Erythroblast (primary cell): Measurements from ENCODE around the gene FOXP1.

Experiments used
- DNase-seq, 2 experiments: peaks; one replicate each; lab custom pipeline; 2025; lab: John Stamatoyannopoulos, UW
- GATA1 ChIP-seq: IDR thresholded peaks from 2 replicates; pipeline ENCODE4 v1.6.1; 2011; ENCODE audit warnings: low read depth, mild to moderate bottlenecking, control low read depth, low read length, moderate library complexity
- POLR2A ChIP-seq: IDR thresholded peaks from 2 replicates; pipeline ENCODE4 v1.6.1; 2011; ENCODE audit warnings: mild to moderate bottlenecking, low read length

Gene FOXP1

GRCh38 chr3:71478568-71478967 is 105.0 kb downstream of the FOXP1 start:
- TF ChIP-seq GATA1 (no peak), POLR2A (no peak)
- no peak for DNase-seq

DNA sequence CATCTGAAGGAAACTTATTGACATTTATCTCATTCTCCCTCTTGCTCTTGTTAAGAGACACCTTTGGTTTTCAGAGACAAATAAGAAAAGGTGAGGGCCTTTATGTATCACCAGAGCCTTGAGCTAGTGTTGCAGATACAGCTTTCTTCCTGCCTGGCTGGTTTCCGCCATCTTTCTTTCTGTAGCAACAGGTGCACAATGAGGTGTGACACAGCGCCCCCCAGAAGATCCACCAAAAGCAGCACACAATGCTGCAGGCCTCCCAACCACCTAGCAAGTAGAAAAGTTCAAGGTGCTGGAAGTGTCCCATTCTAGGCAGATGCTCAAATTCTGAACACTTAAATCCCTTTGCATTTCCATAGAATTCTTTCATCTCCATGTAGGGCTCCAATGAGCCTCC is 106.6 kb downstream of the FOXP1 start:
- TF ChIP-seq POLR2A (no peak), GATA1 (no peak)
- no peak for DNase-seq

- DNase-seq = no peak
- TF ChIP-seq GATA1 = no peak
Observed at GRCh38 chr3:71469138-71469435, 114.4 kb downstream of the FOXP1 start.

- no peak for TF ChIP-seq POLR2A
- TF ChIP-seq GATA1 = no peak
- no peak for DNase-seq
Observed at GRCh38 chr3:71468311-71469137, 115.0 kb downstream of the FOXP1 start.

GRCh38 chr3:71466483-71466882 is 117.0 kb downstream of the FOXP1 start:
- no peak for DNase-seq
- TF ChIP-seq POLR2A (no peak), GATA1 (no peak)

DNA sequence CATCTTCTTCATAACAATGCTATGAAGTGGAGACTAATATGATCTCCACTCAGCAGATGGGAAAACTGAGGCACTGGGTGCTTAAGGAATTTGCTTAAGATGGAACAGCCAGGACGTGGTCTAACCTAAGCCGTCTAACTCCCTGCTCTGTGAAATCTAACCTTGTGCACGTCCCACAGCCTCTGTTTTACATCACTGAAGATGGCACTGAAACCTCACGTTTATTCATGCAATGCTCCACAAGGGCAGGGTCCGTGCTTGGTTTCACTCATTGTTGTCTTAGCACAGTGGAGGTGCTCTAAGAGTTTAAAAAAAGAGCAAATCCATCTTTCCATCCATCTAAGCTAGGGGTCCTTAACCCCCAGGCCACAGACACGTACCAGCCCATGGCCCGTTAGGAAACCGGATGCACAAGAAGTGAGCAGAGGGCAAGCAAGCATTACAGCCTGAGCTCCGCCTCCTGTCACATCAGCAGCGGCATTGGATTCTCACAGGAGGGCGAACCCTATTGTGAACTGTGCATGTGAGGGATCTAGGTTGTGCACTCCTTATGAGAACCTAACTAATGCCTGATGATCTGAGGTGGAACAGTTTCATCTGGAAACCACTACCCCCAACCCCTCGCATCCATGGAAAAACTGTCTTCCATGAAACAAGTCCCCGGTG is 118.0 kb downstream of the FOXP1 start:
- DNase-seq = no peak
- TF ChIP-seq GATA1 = no peak
- no peak for TF ChIP-seq POLR2A

- DNase-seq = no peak
- TF ChIP-seq GATA1 = no peak
- no peak for TF ChIP-seq POLR2A
Observed at GRCh38 chr3:71464613-71465012, 118.9 kb downstream of the FOXP1 start.

DNA sequence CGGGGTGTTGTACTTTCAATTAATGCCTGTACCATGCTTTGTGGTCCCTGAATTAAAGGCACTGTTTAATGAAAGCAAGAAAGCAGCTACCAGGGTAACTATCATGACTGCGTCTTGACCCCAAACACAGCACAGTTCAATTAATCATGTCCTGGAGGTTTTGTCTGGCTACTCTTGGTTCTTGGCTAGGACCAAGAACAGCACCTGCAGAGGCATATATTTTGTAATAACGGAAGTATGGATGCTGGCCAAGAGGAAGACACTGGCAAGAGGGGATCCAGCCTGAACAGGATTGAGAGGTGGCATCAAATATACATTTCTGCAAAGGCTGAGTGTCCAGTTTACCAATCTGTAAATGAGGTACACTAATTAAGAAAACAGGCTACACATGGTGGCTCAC is 119.9 kb downstream of the FOXP1 start:
- TF ChIP-seq POLR2A = no peak
- no peak for TF ChIP-seq GATA1
- no peak for DNase-seq

GRCh38 chr3:71462586-71462985 is 120.9 kb downstream of the FOXP1 start:
- no peak for TF ChIP-seq GATA1
- no peak for DNase-seq

DNA sequence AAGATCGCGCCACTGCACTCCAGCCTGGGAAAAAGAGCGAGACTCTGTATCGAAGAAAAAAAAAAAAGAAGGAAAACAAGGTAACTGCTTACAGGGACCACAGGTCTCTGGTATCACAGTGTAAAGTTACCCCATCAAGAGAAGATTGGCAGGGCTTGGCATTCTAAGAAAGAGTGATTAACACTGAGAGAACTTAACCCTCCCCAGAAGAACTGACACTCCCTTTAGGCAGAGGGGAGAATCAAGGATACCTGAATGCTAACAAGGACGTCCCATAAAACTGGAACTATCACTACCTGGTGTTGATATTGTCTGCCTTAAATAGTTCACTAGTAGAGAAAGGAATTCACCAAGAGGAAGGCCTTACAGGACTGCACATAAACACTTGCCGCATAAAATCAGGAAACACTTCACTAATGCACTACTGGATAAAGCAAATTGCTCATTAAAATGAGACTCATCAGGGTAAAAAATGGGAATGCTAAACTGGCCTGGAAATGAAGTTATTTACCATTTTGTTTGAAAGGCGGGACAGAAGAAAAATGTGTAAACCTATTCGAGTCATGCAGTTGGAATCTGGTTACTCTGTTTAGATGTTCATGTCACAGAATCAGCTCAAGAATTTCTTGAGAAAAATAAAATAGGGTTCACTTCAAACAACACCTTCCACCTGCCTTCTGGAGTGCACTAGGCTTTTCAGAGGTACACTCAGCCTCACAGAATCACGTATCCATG is 121.6 kb downstream of the FOXP1 start:
- TF ChIP-seq GATA1 = no peak
- no peak for TF ChIP-seq POLR2A
- no peak for DNase-seq

- DNase-seq = no peak
- no peak for TF ChIP-seq GATA1
- TF ChIP-seq POLR2A = no peak
Observed at GRCh38 chr3:71461114-71461513, 122.4 kb downstream of the FOXP1 start.

DNA sequence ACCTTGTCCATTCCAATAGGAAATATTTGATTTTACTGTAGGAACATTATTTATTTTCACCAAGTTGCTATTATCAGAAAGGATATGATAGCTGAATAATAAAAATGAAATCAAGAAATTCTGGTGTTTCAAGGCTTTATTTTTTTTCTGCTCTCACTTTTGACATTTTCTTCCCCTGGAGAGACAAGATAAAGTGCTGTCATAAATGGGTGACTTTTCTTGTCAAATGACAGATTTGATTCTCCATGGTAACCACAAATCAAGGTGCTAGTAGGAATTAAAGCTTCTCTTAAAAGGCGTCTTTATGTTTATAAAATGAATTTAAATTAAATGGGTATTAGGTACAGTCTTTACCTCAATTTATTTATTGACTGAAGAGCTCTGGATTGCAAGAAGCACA is 124.6 kb downstream of the FOXP1 start:
- DNase-seq = no peak
- TF ChIP-seq POLR2A (no peak), GATA1 (no peak)

GRCh38 chr3:71456826-71457225 is 126.7 kb downstream of the FOXP1 start:
- TF ChIP-seq POLR2A = no peak
- no peak for TF ChIP-seq GATA1
- DNase-seq = no peak

DNA sequence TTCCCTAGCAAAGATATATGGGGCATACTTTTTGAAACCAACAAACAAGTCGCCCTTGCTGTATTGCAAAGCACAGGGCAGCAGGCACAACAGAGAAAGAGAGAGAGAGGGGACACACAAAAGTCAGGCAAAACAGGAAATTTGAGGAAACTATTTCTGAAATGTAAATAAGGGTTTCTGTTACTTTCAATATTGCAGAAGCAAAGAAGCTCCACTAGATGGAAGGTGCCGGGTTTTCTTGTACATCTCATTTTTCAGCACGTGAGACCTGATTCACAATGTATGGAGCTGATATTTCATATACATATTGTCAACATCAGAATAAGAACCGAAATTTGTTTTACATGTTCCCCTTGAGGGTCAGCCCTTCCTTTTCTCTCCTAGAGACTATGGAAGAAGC is 127.4 kb downstream of the FOXP1 start:
- TF ChIP-seq POLR2A (no peak), GATA1 (no peak)
- no peak for DNase-seq
